ENCODE measurements around the gene DLG5. TPM values are rescaled to one million over a fixed set of nuclear protein-coding genes. Genes with fewer than 3 reads are reported as not detected.

DLG5 gene
- total RNA-seq, 2 experiments from 2014 or later = 1.8 to 1.9 TPM

DNA sequence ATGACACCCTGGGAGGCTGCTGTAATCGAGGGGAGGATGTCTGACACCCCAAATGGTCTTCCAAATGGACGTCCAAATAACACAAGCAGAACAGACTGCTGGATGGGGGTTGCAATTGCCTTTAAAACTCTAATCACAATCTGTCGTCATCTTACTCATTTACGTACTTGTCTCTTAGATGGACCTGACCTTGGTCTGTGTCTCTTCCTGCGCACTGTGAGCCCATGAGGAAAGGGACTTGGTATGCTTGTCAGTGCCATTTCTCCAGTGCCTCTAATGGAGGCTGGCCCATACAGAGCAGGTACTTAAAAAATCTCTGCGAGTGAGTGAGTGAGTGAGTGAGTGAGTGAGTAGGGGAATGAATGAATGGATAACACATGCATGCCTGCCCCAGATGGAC is 93.3 kb downstream of the DLG5 start:
- ChIA-PET POLR2A (no interaction called here), CTCF (interaction anchor here (1.6 kb wide), 1 partner anchor 114 kb away, joined by 4 read pairs; no protein-coding TSS in a partner anchor)

DNA sequence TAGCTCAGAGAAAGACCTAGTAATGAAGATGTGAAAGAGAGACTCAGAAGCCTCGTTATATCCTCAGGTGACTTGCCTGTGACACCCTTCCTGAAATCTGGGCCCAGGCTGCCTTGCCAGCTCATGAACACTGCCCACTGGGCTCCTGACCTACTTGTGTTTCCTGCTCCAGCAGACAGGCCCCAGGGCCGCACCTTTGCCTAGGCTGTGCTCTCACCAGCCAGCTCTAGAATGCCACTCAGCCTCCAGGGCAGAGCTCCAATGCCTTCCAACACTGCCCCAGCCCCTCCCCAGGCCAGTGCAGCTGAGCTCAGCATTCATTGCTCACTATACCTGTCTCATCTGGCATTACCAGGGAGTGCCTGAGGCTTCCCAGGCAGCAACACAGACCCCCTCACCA is 94.3 kb downstream of the DLG5 start:
- CTCF ChIA-PET = interaction anchor here (0.9 to 1.6 kb wide), 2 partner anchors 113 to 121 kb away, joined by 3 to 4 read pairs; no protein-coding TSS in a partner anchor
- POLR2A ChIA-PET = no interaction called here

DNA sequence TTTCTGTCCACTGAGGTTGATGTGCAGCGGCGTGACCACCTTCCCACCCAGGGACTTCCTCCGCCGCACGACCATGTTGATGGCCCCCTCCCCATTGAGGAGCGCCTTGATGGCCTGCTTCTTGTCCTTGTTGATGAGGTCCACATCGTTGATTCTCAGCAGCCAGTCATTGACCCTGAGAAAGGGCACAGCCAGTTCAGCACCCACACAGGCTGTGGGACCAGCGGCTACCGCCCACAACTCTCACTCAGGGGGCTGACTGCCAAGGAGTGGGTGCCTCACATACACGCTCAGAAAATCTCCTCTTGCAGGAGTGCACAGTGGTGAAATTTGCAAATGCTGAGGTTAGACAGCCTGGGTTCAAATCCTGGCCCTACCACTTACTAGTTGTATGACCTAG is 97.2 kb downstream of the DLG5 start:
- POLR2A ChIA-PET = no interaction called here

DNA sequence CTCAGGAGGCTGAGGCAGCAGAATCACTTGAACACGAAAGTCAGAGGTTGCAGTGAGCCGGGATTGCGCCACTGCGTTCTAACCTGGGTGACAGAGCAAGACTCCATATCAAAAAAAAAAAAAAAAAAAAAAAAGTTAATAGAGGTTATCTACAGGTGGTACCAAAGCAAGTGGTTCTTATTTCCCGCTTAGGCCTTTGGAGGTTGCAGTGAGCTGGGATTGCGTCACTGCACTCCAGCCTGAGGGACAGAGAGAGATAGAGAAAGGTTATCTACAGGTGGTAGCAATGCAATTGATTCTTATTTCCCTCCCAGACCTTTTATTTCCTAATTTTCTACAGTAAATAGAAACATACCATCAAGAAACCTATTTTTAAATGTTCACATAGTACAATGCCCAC is 98.2 kb downstream of the DLG5 start:
- ChIA-PET POLR2A (no interaction called here), CTCF (no interaction called here)

More for the DNA sequence above, 97.2 kb downstream of the DLG5 start:
- CTCF ChIA-PET = no interaction called here

DNA sequence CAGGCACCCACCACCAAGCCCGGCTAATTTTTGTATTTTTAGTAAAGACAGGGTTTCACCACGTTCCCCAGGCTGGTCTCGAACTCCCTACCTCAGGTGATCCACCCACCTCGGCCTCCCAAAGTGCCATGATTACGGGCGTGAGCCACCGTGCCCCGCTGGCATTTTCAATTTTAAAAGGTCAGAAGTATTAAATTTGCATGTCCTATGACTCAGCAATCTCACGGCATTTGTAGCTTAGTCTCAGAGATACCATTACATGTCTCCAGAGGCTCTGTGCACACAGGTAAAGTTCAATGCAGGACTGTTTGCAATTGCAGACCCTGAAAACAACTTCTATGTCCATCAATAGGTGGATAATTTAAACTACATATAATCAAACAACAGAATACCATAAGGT is 99.2 kb downstream of the DLG5 start:
- POLR2A ChIA-PET = no interaction called here

DNA sequence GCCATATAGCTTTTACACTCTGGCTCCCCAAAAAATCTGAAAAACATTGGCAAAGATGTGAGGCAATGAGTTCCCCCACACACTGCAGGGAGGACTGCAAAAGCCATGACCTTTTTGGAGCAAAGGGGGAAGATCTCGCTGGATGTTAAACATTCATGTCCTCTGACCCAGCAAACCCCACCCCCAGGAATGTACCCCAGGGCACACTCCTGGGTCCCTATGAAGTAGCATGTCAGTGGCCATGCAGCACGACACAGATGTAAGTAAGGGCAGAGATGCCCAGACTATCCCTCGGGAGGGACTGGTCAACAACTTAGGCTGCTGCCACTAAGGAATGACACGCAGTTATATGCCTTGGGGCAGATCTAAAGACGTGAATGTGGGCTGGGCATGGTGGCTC is 100.6 kb downstream of the DLG5 start:
- CTCF ChIA-PET = no interaction called here
- POLR2A ChIA-PET = no interaction called here

More for the DNA sequence above, 99.2 kb downstream of the DLG5 start:
- CTCF ChIA-PET = no interaction called here

DNA sequence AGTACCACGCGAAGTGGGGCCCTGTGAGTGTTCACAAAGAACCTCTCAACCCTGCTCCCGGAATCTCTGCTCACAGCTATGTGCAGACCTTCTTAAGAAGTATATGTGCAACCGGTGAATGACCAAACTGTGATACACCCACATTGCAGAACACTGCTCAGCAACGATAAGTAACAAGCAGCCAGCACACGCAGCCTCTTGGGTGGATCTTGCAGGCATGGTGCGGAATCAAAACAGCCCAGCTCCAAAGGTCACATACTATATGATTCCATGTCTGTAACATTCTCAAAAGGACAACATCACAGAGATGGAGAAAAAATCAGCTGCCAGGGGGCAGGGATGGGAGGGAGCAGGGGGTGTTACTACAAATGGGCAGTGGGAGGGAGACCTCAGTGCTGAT is 101.6 kb downstream of the DLG5 start:
- POLR2A ChIA-PET = no interaction called here
- CTCF ChIA-PET = no interaction called here

DNA sequence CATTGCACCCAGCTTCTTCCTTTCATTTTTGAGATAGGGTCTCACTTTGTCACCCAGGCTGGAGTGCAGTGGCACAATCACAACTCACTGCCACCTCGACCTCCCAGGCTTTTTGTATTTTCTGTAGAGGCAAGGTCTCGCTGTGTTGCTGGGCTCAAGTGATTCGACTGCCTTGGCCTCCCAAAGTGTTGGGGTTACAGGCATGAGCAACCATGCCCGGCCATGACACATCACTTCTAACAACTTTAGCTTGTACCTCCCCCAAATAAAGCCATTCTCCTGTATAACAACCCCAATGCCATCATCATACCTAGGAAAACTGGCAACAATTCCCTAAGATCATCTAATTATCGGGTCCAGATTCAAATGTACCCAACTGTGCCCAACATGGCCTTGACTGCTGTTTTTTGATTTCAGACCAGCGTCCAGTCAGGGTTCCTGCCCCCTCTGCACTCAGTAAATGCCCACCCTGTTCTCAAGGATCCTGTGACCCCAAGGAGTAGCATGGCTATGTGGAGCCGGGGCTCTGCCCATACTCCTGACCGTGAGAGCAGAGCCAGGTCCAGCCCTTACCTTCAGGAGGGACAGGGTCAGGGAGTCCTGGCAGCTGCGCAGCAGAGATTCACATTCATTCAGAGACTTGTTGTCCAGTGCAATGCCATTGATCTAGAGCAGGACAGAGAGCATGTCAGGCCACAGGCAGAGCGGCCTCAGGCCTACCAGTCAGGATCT is 102.6 kb downstream of the DLG5 start:
- POLR2A ChIA-PET = no interaction called here
- CTCF ChIA-PET = no interaction called here

DNA sequence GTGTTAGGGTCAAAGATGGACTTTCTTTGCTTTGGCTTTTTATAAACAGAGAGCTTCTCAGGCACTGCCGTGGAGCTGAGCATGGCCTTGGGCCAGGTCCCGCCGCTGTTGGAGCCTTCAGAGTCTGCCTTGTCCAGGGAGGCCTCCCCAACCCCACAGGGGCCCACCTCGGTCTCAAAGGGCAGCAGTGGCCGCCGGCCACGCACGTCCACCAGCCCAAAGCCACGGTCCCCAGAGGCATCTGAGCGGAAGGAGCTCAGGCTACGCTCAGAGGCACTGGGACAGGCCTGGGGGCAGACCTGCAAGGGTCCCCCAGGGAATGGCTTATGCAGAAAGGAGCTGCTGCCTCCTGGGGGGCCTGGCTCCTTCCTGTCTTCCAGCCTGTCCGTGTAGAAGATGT is 105.0 kb downstream of the DLG5 start:
- CTCF ChIA-PET = no interaction called here
- POLR2A ChIA-PET = no interaction called here

DNA sequence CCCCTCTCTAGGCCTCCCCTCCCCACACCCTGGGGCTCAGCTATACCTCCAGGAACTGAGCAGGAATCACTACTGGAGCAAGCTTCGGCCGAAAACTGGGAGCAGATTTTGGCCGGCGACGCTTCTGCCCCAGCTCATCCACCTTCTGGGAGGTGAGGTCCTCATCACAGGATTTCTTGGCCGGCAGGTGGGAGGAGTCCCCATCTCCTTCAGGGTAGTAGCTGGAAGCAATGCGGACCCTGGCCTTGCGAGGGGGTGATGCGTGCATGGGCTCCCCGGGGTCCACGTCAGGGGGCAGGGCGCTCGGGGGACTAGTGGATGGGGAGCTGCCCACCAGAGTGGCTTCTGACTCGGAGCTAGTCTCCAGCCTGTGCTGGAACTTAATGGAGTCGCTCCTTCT is 105.5 kb downstream of the DLG5 start:
- ChIA-PET CTCF (interaction anchor here (1.2 kb wide), 1 partner anchor 110 kb away, joined by 3 read pairs; no protein-coding TSS in a partner anchor), POLR2A (no interaction called here)

DNA sequence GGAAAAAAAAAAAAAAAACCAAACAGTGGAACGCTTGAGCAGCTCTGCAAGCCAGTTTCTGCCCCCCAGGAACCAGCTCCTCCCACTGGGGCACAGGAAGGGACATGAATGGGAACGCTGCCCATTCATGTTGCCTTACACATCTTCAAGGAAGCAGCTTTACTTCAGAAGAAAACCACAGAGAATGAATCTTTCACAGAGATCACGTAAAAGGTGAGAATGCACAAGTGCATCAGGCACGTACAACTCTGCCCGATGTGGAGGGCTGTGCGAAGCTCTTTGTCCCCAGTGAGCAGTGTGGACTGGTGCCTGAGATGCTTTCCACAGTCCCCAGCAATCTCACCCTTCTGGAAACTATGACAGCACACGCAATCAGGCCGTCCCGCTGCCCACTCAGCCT is 106.2 kb downstream of the DLG5 start:
- CTCF ChIA-PET = interaction anchor here (0.9 to 1.2 kb wide), 3 partner anchors 16 to 109 kb away, joined by 3 to 4 read pairs (median 3); no protein-coding TSS in a partner anchor
- POLR2A ChIA-PET = no interaction called here

DNA sequence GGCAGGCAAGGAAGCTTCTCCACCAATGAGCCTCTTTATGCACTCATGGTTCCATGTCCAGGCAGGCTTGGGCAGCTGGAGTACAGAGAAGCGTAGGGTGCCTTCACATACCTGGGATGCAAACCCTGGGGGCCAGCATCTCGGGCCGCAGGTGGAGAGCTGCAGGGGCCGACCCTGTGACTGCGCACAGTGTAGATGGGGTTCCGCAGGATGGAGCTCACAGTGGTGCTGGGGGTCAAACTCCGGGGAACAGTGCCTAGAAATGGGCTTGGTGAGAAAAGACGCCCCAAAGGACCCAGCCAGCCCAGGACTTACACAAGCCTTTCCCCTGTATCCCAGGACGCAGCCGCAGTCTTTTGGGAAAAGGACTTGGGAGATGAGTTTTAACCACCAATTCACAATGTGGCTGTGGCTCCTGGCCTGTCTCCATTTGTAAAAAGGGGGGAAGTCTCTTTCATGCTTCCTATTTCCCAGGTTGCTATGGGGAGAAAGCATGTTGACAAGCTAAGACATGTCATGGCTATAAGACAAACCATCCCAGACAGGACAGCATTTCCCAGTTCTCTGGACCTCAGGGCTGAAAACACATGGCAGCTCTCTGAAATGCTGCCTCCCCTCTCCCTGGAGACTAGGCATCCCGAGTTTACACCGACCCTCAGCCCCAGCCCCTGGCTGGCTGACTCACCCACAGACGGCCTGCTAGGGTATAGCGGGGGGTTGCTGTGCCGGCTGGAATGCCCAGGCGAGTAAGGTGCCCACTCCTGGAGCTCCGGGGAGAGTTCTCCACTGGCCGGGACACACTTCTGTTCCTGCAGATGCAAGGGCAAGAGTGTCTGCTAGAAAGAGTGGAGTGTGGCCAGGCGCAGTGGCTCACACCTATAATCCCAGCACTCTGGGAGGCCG is 107.1 kb downstream of the DLG5 start:
- POLR2A ChIA-PET = no interaction called here
- CTCF ChIA-PET = interaction anchor here (0.9 to 1.0 kb wide), 2 partner anchors 17 to 23 kb away, joined by 3 to 4 read pairs; no protein-coding TSS in a partner anchor

DNA sequence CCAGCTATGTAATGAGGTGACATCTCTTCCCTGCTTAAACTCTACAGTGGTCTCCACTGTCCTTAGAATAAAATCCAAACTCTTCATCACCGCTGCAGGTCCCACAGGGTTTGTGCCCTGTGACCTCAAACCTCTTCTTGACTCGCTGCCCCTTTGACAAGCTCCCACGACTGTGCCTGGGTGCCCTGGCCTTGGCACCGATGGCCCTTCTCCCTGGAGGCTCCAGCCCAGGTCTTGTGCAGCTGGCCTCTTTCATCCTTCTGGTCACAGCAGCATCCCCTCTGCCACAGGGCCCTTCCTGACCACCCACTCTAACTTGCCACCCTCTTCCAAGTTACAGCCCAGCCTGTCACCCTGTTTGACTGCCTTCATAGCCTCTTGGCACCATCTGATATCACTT is 108.2 kb downstream of the DLG5 start:
- CTCF ChIA-PET = no interaction called here
- POLR2A ChIA-PET = no interaction called here

DNA sequence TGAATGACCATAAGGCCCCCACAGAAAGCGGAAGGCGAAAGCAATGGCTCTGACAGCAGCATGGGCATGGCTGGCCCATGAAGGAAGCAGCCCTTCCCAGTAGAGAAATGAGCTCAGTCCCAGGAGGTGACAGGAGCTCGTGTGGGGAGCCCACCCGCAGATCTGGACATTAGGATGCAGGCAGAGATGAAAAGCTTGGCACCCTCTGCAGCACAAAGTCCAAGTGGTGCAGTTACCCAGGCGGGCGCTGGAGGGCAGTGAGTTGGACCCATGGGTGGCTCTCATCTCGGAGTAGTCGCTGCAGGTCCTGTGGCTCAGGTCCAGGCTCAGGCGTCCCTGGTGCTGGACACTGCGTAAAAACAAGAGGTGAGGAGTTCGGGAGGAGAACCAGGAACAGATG is 109.0 kb downstream of the DLG5 start:
- ChIA-PET POLR2A (no interaction called here), CTCF (no interaction called here)

DNA sequence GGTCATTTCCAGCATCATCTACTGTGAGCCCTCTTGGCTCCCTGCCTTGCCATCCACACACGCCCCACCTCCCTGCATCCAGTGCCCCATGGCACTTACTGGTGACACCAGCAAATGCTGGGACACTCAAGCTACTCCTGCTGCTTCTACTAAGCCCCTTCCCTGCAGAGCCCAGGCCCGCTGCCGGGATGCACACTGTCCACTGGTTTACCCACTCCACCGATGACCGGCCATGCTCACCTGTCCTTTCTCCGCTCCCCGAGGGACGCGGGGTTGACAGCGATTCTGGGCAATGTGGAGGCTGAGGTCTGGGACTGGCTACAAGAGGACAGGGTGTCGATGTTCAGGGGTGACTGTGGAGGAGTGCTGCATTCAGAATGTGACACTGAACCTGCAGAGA is 110.2 kb downstream of the DLG5 start:
- ChIA-PET POLR2A (no interaction called here), CTCF (no interaction called here)

DNA sequence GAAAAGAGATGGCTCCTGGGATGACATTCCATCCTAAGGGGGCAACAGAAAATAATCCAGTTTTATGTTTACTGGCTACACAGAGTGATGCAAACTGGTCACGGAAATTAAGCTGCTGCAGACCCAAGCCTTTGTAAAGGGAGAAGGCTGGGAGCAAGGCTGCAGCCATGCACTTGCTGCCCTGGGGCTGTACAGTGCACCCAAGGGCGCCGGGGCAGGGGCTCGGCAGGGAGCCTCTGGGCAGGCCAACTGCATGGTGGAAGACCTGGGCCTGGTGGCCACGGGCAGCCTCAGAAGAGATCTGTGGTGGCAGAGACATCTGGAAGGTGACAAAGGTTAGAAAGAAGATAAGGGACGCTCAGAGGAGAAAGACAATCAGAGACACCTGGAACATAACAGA is 113.8 kb downstream of the DLG5 start:
- CTCF ChIA-PET = no interaction called here
- POLR2A ChIA-PET = no interaction called here

DNA sequence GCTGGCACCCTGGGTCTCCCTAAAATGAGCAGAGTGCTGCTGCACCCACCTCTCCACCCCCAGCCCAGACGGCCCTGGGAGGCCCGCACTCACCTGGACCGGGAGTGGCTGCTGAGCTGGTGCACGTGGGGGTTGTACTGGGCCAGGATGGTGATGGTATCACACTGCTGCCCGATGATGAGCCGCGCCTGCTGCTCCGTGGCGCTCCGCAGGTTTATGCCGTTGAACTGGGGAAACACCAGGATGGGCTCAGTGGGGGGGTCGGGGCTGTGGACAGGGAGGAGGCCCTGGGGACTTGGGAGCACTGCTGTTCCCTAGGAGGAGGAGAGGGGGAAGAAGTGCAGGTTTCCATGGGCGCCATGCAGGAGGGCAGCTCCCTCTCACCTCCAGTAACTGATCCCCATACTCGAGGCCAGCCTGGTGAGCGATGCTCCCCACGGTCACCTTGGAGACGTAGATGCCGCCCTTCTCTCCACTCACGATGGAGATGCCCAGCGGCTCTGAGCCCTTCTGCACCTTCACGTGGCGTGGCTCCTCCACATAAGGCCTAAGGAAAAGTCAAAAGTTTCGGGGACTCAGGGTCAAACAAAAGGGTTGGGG is 114.6 kb downstream of the DLG5 start:
- POLR2A ChIA-PET = no interaction called here
- CTCF ChIA-PET = no interaction called here

DNA sequence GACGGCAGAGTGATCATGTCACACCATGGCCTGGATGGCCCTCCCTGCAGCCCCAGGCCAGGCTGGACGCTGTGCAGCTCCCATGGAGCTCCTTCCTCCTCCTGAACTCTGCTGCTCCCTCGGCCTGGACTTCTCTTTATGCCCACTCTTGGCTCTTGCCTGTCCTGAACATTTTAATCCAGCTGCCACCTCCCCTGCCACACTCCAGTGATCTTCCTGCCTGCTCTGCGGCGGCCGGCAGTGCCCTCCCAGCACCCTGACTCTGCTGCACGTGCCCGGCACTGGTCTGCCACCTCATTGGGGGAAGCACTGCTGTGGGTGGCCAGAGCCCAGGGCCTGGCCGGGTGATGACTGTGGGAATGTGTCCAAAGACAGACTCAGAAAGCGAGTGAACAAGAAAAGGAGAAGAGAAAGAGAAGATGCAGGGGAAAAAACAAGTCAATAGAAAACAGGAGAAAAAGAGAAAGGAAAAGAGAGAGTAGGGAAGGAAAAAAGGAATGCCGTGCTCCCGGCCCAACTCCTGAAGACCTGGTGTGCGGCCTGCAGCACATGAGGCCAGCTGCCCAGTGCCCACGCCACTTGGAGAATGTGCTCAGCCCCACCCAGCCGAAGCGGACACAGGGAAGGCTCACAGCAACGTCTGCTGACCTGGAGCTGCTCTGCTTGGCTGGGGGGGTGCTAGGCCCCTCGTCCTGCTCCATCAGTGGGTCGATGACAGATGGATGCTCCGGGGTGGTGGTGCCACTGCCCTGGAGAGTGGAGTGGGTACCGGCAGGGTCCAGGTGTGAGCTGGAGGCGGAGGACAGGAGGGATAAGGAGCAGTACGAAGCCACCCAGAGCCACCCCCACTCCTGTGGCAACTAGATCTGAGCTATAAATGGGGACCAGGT is 115.9 kb downstream of the DLG5 start:
- ChIA-PET POLR2A (no interaction called here), CTCF (no interaction called here)

DNA sequence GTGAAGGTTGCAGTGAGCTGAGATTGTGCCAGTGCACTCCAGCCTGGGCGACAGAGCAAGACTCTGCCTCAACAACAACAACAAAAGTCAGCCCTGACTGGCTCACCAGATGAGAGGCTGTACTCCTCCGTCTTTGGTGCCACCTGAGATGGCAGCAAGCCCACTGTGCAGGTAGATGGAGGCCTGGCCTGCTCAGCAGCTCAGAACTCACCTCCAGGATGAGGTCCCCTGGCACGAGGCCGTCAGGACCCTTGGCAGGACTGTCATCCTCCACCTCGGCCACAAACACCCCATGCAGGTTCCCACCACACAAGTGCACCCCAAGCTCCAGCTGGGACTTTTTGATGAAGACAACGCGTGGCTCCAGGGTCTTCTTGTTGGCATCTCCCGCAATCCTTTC is 117.2 kb downstream of the DLG5 start:
- ChIA-PET CTCF (no interaction called here), POLR2A (no interaction called here)

DNA sequence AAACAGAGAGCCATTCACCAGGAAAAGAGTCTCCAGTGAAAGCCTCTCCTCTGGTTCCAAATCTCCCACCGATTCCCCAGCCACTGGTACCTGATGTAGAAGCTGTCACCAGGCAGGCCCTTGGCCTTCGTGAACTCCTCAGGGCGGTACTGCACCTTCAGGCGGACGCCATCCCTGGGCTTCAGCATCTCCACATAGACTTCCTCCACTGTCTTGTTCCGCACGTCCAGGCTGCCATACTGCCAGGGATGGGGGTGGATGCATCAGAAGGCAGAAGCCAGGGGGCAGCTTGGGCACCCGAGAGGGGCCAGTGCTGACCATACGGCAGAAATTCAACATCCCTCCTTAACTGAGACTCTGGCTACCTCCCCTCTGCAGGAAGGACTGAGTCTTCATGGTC is 118.8 kb downstream of the DLG5 start:
- ChIA-PET POLR2A (no interaction called here), CTCF (no interaction called here)
